HPDE6-E6E7 (cell line): ENCODE data around the gene GAA.

Experiments used
- DNase-seq: peaks from one replicate; pipeline ENCODE4 v3.0.0; 2011; ENCODE audit warnings: missing footprints; ENCODE audit errors: extremely low spot score

Gene GAA

GRCh38 chr17:80104321-80104955 is 3.1 kb downstream of the GAA start:
- no peak for DNase-seq

GRCh38 chr17:80104956-80105375 is 3.6 kb downstream of the GAA start:
- no peak for DNase-seq

DNA sequence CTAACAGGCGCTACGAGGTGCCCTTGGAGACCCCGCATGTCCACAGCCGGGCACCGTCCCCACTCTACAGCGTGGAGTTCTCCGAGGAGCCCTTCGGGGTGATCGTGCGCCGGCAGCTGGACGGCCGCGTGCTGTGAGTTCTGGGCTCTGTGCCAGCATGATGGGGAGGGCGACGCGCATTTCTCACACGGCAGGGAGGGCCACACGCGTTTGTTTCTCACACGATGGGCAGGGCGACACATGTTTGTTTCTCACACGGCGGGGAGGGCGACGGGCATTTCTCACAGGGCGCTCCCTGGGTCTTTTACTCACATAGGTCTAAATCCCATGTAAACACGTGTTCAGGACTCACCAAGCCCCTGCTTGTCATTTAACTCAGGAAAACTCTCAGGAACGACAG is 4.4 kb downstream of the GAA start:
- no peak for DNase-seq

DNA sequence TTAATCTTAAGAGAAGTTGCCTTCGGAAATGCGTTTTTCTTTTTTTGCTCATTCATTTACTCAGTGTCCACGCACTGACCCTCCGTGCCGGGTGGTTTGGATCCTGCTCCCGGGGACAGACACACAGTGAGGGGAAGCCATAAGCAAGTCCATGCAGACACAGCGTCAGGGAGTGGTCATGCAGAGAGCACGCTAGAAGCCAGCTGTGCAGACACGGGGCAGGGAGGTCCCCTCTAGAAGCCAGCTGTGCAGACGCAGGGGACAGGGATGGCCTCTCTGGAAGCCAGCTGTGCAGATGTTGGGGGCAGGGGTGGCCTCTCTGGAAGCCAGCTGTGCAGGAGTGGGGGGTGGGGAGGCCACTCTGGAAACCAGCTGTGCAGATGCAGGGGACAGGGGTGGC is 4.8 kb downstream of the GAA start:
- no peak for DNase-seq

DNA sequence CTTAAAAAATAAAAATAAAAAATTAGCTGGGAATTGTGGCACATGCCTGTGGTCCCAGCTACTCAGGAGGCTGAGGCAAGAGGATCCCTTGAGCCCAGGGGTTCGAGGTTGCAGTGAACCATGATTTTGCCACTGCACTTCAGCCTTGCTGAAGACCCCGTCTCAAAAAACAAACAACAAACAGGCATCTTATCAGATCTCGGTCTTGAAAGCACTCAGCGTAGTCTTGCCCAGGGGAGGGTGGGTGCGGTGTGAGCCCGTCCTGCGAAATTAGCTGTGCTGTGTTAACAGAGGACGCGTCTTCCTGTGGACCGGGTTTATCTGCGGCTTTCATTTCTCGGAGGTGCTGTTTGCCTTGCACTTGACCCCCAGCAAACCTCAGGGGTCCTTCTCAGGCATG is 5.4 kb downstream of the GAA start:
- no peak for DNase-seq

- DNase-seq, result no peak
These were observed 6.0 kb downstream of the GAA start for GRCh38 chr17:80107231-80108021.

DNA sequence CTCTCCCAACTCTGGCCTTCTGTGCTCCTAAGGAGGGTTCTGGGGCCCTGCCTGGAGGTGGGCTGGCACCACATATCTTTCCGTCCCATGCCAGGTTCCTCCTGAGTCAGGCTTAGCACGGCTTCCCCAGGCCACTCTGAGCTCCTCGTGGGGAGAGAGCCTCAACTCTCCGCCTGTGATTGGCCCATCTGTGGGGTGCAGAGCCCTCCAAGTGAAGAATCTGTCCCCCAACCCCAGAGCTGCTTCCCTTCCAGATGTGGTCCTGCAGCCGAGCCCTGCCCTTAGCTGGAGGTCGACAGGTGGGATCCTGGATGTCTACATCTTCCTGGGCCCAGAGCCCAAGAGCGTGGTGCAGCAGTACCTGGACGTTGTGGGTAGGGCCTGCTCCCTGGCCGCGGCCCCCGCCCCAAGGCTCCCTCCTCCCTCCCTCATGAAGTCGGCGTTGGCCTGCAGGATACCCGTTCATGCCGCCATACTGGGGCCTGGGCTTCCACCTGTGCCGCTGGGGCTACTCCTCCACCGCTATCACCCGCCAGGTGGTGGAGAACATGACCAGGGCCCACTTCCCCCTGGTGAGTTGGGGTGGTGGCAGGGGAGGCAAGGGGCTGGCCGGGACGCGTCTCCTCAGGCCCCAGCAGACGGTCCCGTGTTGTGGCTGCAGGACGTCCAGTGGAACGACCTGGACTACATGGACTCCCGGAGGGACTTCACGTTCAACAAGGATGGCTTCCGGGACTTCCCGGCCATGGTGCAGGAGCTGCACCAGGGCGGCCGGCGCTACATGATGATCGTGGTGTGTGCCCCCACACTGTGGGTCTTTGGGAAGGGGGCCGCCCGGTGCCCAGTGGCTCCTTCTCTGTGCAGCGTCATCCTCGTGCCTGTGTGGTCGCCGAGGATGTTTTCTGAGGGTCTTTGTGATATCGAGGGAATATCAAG is 6.9 kb downstream of the GAA start:
- no peak for DNase-seq

GRCh38 chr17:80109066-80109660 is 7.8 kb downstream of the GAA start:
- DNase-seq, result no peak

- DNase-seq, result peak; percentile 92
These were observed 8.5 kb downstream of the GAA start for GRCh38 chr17:80109713-80110446.

DNA sequence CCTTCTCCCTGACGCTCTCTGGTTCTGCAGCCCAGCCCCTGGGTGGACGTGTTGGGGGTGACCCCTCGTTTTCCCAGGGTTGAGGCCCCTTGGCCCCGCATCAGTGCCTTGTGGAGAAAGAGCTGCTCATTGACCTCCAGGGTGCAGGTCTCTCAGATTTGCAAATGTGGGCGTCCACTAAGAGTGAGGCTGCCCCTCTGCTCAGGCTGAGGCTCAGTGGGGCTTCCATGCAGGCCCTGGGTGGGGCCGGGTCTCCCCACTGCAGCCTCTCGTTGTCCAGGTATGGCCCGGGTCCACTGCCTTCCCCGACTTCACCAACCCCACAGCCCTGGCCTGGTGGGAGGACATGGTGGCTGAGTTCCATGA is 9.0 kb downstream of the GAA start:
- DNase-seq, result no peak

DNA sequence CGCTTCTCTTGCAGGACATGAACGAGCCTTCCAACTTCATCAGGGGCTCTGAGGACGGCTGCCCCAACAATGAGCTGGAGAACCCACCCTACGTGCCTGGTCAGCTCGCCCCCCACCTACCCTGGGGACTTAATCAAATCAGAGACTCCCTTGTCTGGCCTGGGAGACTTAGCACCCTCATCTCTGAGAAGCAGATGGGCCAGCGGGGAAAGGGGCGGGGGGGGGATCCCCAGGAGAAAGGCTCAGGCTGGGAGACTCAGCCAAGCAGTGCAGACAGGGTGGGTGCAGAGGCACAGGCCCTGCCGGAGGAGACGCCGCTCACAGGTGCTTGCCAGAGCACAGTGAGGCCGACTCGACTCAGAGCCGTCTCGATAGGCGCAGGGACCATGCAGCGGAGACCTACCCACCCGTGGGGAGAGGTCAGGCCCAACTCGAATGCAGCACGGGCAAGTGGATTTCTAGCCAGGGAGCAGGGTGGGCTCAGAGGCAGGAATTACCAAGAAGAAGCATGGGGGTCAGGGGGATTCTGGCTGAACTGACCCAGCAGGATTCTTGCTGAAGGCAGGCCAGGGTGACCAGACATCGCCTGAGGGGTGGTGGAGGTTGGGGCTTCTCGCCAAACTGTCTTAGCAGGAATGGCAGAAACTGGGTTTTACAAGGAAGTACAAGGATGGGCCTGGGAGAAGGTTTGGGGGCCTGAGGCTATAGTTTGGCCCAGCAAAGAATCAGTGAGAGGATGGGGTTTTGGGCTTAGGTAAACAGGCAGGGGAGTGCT is 9.7 kb downstream of the GAA start:
- DNase-seq, result no peak

DNA sequence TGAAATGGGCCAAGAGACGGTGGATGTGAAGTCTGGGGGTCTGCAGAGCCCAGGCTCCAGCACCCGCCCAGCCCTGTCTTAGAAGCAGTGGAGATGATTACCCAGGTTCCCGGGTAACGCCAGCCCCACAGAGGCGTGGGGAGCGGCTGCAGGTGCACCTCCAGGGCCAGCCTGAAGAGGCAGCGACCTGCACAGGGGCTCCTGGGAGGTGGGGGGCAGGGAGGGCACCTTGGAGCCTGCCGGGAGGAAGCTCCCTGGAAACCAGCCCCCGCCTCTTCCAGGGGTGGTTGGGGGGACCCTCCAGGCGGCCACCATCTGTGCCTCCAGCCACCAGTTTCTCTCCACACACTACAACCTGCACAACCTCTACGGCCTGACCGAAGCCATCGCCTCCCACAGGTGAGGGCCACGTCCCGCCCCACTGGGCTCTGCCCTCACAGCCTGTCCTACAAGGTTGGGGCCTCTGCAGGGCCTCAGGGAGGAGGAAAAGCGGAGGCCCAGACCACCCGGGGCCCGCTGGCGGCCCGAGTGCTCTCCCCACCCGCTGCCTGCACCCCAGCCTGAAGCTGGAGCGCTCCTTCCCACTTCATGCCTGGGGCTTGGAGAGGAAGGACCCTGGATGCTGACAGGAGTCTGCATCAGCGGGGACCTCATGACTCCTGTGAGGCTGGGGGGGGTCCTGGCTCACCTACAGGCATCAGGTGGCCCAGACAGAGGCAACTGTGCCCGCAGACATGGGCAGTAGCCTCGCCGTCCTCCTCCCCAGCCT is 10.5 kb downstream of the GAA start:
- no peak for DNase-seq

DNA sequence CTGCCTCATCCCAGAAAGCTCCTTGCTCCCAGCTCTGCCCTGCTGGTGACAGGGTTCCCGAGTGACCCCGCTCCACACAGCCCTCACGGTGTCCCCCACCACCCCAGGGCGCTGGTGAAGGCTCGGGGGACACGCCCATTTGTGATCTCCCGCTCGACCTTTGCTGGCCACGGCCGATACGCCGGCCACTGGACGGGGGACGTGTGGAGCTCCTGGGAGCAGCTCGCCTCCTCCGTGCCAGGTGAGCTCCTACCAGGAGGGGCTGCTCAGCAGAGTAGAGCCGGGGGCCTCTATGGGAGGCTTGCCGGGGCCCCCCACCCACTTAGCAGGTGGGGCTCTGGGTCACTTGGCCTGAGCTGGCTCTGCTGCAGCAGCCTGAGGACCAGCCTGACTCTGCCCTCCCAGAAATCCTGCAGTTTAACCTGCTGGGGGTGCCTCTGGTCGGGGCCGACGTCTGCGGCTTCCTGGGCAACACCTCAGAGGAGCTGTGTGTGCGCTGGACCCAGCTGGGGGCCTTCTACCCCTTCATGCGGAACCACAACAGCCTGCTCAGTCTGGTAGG is 11.2 kb downstream of the GAA start:
- DNase-seq, result no peak

DNA sequence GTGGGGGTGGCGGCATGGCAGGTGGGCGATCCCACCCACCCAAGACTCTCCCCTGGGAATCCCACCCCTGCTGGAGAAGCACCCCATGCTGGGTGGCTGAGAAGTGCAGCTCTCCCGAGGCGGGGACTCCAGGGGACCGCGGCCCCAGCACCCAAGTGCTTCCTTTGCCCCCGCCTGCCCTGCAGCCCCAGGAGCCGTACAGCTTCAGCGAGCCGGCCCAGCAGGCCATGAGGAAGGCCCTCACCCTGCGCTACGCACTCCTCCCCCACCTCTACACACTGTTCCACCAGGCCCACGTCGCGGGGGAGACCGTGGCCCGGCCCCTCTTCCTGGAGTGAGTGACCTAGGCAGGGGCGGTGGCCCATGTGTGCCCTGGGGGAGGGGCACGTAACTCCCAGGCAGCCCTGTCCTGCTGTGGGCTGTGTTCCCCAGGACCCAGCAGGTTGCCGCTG is 11.7 kb downstream of the GAA start:
- DNase-seq, result no peak

GRCh38 chr17:80114758-80115157 is 13.4 kb downstream of the GAA start:
- DNase-seq, result no peak

DNA sequence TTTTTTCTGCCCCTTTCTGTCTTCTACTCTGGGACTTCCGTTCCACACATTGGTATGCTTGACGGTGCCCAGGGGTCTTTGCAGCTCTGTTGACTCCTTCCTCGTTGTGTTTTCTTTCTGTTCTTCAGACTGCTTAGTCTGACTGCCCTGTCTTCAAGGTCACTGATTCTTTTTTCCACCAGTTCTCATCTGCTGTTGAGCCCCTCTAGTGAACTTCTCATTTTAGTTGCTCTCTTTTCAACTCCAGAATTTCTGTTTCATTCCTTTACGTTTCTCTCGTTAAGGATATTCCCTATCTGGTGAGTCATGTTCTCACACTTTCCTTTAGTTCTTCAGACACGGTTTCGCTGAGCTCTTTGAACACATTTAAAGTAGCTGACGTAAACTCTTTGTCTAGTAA is 13.8 kb downstream of the GAA start:
- no peak for DNase-seq

DNA sequence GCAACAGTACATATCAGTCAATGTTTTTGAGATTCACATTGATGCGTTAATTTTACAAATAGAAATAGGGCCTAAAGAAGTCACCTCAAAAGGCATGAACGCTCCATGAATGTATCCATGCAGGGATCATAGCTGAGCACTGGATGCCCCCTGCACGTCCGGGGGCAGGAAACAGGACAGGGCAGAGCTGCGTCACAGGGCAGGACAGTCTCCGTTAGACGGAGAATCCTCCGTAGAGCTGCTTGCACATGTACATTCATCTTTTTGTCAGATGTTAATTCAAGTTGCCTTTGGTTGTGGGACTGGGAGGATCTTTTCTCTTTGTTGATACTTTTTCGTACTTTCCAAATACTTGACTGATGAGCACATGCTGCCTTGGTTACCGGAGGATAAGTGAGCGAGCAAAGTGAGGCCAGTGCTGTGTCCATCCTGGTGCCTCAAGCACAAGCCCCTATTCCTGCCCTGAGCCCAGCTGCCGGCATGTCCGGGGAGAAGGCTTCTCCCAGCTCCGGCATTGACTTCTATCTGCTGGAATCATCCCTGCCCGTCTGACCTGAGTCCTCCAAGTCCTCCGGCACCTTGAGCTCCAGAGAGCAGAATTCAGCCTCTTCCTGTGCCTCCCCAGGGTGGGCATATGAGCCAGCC is 15.0 kb downstream of the GAA start:
- DNase-seq, result no peak

DNA sequence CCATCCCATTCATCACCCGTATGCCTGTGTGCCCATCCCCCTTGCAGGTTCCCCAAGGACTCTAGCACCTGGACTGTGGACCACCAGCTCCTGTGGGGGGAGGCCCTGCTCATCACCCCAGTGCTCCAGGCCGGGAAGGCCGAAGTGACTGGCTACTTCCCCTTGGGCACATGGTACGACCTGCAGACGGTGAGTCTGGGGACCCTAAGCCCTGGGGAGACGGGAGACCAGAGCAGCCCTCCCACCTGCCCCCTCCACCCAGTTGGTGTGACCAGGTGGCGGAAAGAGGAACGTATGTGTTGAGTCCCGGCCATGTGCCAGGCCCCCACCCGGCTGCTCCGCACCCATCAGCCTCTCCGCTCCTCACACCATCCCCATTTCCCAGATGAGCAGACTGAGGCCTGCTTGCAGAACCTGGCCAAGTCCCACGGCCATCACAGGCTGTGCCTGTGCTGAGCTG is 15.6 kb downstream of the GAA start:
- DNase-seq, result no peak
